RKO (cell line): ENCODE results near the gene SCN3B.

Experiments
- DNase-seq: peaks from one replicate; pipeline ENCODE4 v3.0.0-alpha.2; 2016; ENCODE audit warnings: low spot score

The SCN3B gene

DNA sequence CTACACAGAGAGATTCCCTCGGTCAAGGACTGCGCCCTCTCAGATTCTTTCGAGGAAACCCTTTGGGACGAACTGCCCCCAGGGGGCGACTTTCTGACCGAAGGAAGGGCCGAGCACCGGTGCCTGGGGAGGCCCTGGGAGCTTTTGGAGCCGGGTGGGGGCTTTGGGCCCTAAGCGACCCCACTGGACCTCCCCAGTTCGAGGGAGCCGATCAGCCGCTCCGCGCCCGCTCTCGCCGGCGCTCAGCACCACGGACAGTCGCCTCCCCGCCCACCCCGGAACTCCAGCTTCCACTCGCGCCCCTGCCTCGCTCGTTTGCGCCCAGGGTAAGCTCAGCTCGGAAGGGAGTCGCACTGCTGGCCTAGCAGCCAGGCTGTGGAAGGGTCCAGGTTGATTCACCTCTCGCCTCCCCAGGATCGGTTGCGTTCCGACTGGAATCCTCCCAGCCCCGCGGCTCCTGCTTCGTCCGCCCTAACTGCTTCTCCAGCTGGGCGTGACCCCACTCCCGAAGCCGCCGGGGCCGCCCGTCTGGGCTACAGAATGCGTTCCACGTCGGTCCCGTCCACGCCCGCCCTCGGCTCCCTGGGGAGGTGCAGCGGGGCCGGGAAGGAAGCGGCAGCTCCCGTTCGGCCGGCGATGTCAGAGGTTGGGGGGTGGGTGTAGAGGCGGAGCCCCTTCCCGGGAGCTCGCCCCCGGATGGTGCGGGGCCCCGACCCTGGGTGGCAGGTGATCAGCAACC lies 428 bp downstream of the SCN3B start:
- DNase-seq: no peak

DNA sequence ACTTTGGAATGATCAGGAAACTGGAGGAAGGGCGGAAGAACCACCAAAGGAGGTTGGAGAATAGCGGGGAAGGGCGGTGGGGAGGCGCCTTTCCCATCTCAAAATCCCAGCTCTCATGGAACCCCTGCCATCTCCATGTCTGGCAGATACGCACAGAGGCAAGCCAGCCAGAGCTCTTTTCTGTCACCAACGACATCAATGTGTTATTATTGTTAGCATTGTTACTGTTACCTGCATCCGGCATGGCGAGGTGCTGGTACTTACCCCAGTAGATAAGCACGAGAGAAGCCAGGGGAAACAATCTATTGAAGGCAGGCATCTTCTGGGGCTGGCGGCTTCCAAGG lies 969 bp downstream of the SCN3B start:
- no peak for DNase-seq

DNA sequence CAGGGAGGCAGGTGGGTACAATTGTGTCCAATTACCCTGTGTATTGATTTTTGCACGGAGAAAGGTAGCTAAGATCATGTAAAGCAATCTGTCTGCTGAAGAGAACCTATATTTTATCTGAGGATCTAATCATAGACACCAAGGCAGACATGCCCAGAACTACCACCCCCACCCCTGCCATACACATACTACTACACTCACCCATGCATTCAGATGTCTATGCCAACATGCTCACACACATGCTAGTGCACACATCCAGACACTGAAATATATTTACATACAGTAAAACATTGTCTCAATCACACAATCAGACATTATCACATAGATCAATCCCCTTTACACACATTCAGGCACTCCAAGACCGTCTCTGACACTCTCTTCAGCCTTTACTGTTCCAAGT lies 1.8 kb downstream of the SCN3B start:
- no peak for DNase-seq

GRCh38 chr11:123650901-123651300 lies 3.5 kb downstream of the SCN3B start:
- no peak for DNase-seq

DNA sequence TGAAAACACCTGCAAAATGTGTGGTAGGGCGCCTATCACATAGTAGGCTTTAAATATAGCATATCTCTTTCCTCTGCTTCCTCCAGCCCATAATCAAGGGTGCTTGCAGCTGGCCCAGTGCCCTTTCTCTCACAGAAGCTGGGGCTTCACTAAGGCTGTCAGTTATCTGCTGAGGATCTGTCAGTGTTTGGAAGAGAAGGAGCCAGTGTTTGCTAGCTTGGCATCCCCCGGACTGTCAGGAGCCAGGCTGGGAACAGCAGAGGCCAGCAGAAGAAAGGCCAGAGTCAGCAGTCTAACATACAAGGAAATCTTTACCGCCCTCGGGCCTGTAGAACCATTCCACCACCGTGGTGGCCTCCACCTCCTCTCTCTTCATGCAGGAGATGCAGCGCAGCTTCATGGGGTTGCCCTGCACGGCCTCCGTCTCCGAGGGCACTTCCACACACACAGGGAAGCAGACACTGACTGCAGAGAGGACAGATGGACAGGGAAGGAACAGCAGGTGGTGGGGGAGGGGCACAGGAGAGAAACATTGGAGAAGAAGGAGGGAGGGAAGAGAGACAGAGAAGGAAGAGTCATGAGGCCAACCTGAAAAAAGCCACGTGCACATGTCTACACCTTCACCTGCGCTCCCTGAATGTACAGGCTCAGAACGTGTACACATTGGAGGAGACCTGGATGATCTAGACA lies 9.0 kb downstream of the SCN3B start:
- no peak for DNase-seq

- no peak for DNase-seq
Measured at GRCh38 chr11:123642435-123642834, 12.0 kb downstream of the SCN3B start.

DNA sequence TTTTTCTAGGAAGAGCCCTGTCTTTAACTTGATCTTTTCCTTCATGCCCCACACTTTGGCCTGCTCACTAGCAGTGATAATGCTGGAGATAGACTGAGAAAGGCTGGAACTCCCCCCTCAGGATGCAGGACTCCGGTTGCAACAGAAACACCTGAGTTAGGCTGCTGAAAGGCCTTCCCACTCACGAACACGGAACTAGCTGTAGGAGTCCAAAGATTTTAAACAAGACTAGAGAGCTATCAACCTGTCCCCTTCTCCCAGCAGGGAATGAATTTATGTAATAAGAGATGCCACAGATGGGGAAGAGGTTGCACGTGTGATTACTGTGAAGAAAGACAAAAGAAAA lies 13.0 kb downstream of the SCN3B start:
- no peak for DNase-seq

GRCh38 chr11:123640677-123641494 lies 13.5 kb downstream of the SCN3B start:
- peak; percentile 37 for DNase-seq

DNA sequence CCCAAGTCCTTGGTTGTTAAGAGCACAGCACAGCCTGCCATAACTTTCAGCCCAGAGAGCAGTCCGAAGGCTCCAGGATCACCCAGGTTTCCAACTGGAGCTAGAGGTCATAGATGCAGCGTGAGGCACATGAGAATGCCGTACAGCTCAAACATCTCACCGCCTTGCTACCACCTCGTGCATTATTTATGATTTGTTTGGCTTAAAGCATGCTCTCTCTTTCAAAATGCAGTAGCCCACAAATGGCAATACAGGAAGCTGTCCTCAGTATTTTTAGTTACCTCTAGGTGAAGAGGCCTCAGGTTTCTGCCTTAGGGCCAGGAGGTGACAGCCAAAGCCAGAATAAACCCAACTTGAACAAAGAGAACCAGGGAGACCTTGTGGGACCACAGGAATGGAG lies 14.4 kb downstream of the SCN3B start:
- DNase-seq: no peak

DNA sequence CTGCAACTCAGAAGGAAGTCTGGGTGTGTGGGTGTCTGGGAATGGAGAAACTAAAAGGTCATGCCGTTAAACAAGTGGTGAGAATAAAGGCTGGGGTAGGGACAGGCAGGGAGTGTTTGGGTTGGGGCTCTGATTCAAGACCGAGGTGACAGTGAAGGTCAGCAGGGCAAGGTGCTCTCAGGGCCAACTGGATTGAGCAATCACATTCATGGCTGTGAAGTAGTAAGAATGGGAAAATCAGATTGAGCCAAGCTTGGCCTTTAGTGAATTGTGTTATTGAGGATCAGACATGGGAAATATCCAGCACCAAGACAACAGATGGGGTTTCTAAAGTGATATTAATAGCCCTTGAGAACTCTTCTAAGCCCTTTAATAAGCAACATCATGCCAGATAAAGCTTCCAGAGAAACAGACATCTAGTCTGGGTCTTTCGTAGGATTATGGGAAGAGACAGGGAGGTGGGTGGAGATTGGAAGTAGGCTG lies 24.3 kb downstream of the SCN3B start:
- no peak for DNase-seq

GRCh38 chr11:123628936-123629683 lies 25.3 kb downstream of the SCN3B start:
- DNase-seq: peak; percentile 67

- no peak for DNase-seq
Measured at GRCh38 chr11:123624974-123625373, 29.4 kb downstream of the SCN3B start.

GRCh38 chr11:123622576-123622975 lies 31.8 kb downstream of the SCN3B start:
- DNase-seq: no peak

- no peak for DNase-seq
Measured at GRCh38 chr11:123616505-123617198, 37.8 kb downstream of the SCN3B start.

- no peak for DNase-seq
Measured at GRCh38 chr11:123611698-123612097, 42.7 kb downstream of the SCN3B start.

DNA sequence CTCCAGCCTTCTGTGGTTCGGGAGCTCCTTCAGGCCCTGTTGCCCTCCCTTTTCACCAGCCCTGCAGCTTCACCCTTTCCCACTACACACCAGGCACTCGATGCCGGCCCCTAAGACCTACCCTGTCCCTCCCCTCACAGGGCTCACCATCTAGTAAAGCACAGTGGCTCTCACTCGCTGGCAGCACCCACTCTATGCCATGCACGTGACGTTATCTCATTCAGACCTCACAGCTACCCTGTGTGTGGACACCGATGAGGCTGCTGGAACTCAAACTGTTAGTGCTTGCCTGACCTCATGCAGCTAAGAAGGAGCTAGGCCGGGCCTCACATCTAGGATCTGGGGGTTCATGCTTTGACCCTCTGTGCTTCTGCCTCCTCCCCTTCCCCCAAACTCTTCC lies 45.5 kb downstream of the SCN3B start:
- no peak for DNase-seq

- no peak for DNase-seq
Measured at GRCh38 chr11:123608371-123608770, 46.1 kb downstream of the SCN3B start.

DNA sequence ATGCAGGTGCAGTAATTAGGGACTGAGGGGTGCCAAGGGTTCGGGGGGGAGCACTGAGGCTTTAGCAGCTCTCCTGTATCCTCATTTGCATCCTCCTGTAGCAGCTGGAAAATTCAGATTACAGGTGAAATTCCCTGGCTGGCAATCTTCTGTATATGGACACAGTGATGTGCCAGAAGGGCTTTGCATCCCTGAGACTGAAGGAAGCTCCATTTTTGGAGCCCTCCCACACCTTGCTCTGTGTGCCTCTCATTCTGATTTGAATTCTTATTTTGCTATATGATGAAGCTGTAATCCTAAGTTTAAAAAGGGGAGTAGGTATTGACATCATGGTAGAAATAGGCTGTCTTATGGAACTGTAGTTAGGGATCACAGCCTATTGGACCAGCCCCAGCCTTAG lies 46.6 kb downstream of the SCN3B start:
- DNase-seq: no peak

DNA sequence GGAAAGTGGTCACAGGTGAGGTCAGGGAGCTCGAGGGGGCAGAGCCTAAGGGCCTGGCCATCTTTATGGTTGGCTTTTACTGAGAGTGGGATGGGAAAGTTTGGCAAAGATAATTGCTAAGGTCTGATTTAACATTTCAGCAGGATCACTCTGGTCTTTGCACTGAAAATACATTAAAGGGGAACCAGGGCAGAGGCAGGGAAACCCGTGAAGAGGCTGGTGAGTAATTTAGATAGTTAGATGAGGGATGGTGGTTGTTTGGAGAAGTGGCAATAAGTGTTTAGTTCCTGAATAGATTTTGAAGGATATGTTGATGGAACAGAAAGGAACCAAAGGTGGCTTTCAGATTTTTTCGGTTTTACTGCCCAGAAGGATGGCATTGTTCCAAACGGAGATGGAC lies 50.8 kb downstream of the SCN3B start:
- no peak for DNase-seq

DNA sequence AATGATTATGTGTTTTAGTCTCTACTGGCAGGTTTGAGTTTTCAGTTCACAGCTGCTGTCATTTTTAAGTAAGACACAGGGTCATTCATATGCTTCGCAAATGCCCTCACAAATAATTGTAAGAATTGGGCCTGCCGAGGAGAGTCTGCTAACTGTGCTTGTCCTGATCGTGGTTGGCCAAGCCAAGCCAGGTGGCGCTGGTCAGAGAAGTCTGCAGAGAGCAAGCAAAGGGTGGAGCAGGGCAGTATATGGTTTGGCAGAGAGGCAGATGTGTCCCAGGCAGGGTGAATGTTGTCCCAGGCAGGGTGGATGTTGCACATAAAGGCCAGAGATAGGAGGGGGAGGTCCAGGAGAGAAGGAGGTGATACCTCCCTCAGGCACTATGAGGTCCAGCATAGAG lies 52.7 kb downstream of the SCN3B start:
- no peak for DNase-seq

DNA sequence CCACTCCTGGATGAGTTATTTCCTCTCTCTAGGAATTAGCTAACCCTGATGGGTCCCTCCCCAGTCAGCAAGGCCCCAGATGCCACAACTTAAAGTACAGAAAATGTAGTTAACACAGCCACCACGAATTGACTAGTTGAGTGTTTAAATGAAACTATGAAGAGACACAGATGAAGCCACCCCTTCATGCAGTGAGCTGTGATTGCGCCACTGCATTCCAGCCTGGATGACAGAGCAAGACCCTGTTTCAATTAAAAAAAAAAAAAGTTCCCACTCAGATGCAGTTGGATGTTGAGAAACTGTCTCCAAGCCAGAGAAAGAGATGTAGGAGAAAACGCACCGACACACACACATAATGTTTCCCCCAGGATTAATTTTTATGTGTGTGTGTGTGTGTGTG lies 53.3 kb downstream of the SCN3B start:
- no peak for DNase-seq

DNA sequence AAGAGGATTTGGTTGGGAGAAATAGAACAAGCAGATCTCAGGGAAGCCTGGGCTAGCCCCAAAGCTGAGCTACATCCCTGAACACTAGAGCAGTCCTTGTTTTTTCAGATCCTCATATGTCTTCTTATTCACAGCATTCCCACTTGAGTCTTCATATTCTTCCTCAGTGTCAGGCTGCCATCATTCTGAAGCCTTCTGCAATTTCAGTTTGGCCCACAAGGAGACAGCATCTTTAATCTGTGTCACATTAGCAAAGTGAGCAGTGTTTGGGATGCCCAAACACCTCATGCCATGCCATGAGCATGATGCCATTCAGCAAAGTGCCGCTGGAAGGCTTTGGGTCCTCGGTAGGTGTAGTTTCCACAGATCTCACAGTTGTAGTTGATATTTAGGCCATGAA lies 56.6 kb downstream of the SCN3B start:
- no peak for DNase-seq
